ENCODE results near the gene RER1. TPM values are rescaled to one million over a fixed set of nuclear protein-coding genes. Genes with fewer than 3 reads are reported as not detected.

The RER1 gene
- polyA plus RNA-seq, 1 donor = 72.7 TPM

- DNase-seq = no peak
These were observed 55.2 kb downstream of the RER1 start for GRCh38 chr1:2446861-2447260.

GRCh38 chr1:2447276-2448097, 55.8 kb downstream of the RER1 start:
- no peak for DNase-seq

- DNase-seq = no peak
These were observed 56.4 kb downstream of the RER1 start for GRCh38 chr1:2448098-2448445.

GRCh38 chr1:2449636-2450454, 58.2 kb downstream of the RER1 start:
- no peak for DNase-seq

- DNase-seq = no peak
These were observed 60.1 kb downstream of the RER1 start for GRCh38 chr1:2451741-2452140.

GRCh38 chr1:2452201-2452931, 60.7 kb downstream of the RER1 start:
- DNase-seq = no peak

- DNase-seq = no peak
These were observed 61.3 kb downstream of the RER1 start for GRCh38 chr1:2452932-2453315.

GRCh38 chr1:2454227-2454626, 62.6 kb downstream of the RER1 start:
- DNase-seq = no peak

Other genes with a start within 250 kb of the RER1 start
- 50.9 TPM for gene FAAP20, start 197.1 kb upstream of the RER1 start, polyA plus RNA-seq (ENCODE audit: insufficient read length)
- 70.0 TPM for gene SKI, start 163.5 kb upstream of the RER1 start, polyA plus RNA-seq (ENCODE audit: insufficient read length)
- 8.5 TPM for gene MORN1, start 287 bp upstream of the RER1 start, polyA plus RNA-seq (ENCODE audit: insufficient read length)
- 22.9 TPM for gene PEX10, start 20.7 kb downstream of the RER1 start, polyA plus RNA-seq (ENCODE audit: insufficient read length)
- gene PLCH2, start 84.4 kb downstream of the RER1 start, polyA plus RNA-seq (ENCODE audit: insufficient read length) = 1.0 TPM
- 26.9 TPM for gene PANK4, start 134.8 kb downstream of the RER1 start, polyA plus RNA-seq (ENCODE audit: insufficient read length)
- gene HES5, start 138.4 kb downstream of the RER1 start, polyA plus RNA-seq (ENCODE audit: insufficient read length) = 0.40 TPM
- gene TNFRSF14, start 164.5 kb downstream of the RER1 start, polyA plus RNA-seq (ENCODE audit: insufficient read length) = 15.8 TPM
- 23.2 TPM for gene PRXL2B, start 194.9 kb downstream of the RER1 start, polyA plus RNA-seq (ENCODE audit: insufficient read length)
- 0.59 TPM for gene MMEL1, start 241.2 kb downstream of the RER1 start, polyA plus RNA-seq (ENCODE audit: insufficient read length)